Raji (cell line): ENCODE data around the gene COX20.

Experiments used
- POLR2A ChIP-seq: IDR thresholded peaks from 2 replicates; pipeline ENCODE4 v1.6.1; 2011; ENCODE audit warnings: low read depth, low read length, control low read depth; ENCODE audit not compliant: insufficient read depth

COX20 gene

DNA sequence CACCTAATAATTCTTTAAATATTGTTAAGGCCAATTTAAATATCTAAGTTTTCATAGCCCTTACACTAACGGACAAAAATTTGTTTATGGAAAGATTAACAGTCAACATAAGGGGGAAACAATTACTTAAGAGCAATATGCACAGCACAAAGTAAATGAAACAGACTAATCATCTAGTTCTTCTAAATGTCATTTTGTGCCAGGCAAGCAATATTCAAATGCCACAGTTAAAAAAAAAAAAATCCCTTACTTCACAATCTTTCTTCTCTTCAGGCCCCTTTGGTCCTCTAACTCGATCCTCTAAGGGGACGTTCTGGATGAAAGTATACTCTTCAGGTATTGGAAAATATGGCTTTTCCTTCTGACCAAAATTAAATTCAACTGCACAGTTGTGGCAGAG, 22.3 kb downstream of the COX20 start:
- no peak for TF ChIP-seq POLR2A

DNA sequence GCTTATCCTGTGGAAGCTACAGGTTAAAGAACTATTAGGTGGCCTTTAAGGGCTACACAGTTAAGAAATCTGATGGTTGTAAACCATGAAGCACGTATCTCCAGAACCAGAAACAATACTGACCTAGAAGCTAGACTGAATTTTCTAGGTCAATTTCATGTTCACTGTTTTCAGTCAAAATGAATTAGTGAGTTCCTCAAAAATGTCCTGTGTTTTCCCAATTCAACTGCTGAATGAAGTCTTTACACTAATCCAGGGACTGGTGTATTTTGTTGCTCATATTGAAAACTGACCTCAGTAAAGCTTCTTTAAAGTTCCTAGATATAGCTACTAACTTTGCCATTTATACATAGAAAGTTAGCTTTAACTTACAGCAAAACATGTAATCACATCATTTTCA, 22.9 kb downstream of the COX20 start:
- no peak for TF ChIP-seq POLR2A

DNA sequence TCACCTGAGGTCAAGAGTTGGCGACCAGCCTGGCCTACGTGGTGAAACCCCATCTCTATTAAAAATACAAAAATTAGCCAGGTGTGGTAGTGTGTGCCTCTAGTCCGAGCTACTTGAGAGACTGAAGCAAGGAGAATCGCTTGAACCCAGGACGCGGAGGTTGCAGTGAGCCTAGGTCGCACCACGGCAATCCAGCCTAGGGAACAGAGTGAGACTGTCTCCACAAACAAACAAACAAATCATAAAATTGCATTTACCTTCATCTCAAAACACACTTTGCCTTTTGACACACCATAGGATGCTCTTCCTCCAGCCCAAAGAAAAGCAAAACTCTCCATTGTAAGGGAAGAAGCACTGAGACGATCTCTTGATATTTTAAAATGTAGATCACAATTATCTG, 24.6 kb downstream of the COX20 start:
- TF ChIP-seq POLR2A, result no peak

DNA sequence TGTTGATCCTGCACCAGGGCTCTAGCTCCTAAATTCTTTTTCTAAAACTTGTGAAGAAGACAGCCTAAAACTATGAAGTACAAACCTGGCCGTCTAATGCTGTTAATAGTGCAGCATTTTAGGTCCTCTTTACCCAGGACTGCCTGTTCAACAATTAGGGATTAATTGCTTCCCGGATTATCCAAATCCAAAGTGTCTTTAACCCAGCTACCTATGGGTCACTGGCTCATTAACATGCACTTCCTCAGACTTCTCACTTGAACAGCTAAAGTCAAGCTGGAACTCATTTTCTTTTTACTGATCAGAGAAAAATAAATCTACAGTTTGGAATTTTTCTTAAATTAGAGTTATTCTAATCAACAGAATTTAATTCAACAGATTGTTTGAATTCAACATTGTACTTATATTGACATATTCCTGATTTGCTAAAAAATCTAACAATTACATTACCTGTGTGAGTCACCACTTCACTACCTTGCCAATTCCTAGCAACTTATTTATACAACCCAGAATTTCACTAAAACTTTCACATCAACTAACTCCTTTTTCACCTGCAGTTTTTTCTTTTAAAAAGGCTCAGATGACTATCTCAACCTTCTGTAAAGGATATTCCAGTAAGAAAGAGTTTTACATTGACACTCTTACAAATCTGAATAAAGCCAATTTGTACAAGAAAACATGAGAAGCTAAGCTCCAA, 25.6 kb downstream of the COX20 start:
- TF ChIP-seq POLR2A, result no peak

DNA sequence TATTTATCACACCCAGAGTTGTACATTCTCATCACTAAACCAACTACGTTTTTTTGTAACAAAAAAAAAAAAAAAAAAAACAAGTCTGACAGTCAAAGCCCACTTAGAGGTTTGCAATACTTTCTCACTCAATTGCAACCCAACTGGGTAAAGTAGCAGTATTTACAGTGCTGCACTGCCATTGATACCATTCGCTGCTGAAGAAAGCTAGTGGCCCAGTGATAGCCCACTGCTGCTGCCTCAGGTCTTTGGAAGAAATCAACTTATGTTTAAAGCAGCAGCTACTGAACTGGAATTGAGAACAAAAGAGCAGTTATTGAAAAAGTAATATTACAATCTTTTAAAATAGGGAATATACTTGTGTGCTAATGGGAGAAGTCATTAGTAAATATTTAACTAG, 26.2 kb downstream of the COX20 start:
- no peak for TF ChIP-seq POLR2A

DNA sequence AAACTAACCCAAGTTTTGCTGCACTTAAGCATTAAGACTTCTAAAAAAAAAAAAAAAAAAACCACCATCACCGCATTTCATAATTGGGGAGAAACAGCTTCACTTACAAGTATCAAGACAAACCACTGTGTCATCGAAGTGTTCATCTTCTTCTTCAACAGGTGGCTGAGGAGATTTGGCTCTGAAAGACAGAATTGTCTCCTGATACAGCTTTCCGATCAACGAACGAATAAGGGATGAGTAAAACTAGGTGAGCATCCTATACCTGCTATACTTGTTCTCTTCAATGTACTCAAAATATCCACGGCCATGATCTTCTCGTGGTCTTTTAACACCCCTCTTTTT, 26.9 kb downstream of the COX20 start:
- no peak for TF ChIP-seq POLR2A

DNA sequence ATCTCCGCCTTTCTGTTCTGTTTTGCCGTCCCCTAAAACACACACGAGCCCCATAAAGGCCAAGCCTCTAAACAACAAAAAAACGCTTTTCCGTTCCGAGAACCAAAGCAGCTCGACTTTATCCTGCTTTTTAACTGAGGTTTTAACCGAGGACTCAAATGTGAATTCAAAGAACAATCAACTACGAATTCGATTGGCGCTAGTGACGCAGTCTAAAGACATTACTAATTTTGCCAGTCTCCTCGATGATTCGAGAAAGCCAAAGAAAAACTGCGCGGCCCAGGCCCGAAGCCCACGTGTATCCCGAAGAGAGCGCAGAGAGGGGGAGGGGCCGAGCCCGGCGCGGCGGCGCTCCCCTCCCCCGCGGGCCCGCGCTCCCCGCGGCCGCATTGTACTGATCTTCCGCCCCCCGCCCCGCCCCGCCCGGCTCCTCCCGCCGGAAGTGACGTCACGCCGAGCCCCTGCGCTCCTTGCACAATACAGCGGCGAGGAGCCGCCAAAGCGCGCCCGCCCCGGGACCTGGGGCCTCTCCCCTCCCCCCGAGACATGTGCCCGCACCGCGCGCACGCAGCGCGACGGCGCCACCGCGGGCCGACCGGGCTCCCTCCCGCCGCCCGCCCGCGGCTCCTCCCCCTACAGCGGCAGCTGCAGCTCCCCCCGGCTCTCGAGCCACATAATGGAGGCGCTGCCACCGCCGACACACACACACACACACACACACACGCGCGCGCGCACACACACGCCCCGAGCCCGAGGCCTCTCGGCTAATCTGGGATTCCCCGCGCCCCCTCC, 27.4 kb downstream of the COX20 start:
- TF ChIP-seq POLR2A, result peak; percentile 53

DNA sequence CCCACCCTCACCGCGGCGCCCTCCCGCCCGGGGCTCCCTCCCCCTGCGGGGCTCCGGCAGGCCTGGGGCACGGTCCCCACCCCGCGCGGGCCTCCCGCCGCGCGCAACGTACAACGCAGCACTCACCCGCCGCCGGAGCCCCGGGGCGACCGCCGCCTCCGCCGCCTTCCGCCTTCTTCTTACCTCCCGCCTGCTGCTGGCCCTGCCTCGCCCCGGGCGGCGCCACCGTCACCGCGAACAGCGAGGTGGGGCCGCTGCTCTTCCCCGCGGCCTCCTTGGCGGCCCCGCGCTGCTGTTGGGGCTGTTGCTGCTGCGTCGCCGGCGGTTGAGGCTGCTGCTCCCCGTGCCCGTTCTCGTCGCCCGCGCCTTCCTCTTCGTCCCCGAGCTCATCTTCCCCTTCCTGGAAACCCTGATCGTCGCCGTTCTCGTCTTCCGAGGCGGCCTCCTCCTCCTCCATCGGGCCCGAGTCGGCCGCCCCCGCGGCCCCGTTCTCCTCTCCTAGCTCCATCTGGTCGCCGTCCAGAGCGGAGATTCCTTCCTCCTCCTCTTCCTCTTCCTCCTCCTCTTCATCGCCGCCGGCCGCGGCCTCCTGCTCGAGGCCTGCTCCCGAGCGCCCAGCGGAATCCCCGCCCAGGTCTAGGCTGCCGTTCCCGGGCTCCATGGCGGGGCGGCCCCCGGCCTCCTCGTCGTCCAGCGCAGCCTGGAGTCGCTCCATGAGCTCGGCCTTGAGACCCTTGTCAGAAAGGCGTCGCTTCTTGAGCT, 28.2 kb downstream of the COX20 start:
- 0 out of 2 replicates have a peak, but pooled peaks have one; percentile 27 for TF ChIP-seq POLR2A

DNA sequence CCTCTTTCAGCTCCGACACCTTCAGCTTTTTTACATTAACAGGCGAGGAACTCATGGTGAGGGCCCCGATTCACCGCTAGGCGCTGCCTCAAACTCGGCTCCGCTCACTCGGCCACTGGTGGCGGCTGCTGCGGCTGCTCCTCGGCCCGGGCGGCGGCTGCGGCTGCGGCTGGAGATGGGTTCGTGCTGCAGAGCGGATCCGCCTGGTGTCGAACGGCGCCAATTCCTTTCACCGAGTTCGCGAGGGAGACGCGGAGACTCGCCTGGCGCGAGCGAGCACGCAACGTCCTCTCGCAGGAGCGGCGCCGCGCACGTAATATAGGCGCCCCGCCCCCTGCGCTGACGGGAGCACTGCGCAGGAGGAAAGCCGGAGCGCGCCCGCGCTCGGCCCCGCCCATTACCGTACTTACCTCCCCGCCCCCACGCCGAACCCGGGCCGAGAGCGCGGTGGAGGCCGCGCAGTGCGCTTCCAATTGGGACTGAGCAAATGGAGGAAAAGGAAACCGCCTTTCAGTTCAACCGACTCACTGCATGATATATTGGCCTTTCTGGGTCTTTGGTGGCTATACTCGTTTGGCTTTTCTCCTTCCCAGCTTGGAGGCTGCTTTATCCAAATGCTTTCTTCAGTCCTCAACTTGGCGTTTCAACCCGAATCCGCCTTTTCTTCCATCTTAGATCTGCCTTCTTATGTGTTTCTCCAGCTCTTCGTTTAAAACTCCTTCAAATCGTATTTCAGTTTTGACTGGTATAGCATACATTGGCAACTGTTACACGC, 29.0 kb downstream of the COX20 start, which contains the start of gene HNRNPU:
Gene HNRNPU (minus strand): TSS at position 291 of the 775 bp plus-strand sequence. CDS start 236 bp downstream, at position 55.
- peak; percentile 96 for TF ChIP-seq POLR2A

DNA sequence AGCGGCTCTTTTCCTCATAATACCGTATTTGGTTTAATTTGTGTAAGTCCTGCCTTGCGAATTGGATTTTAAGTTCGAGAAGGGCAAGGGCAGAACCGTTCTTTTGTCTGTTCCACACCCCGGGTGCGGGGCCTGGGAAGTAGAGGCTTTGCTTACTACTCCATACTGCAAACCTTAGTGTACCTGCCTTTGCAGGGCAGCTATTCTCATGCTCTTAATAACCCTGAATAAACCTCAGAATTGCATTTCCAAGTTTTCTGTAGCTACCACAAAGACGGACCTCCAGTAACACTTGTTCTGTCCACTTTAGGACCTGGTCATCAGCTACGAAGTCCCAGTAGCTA, 29.5 kb downstream of the COX20 start:
- no peak for TF ChIP-seq POLR2A

DNA sequence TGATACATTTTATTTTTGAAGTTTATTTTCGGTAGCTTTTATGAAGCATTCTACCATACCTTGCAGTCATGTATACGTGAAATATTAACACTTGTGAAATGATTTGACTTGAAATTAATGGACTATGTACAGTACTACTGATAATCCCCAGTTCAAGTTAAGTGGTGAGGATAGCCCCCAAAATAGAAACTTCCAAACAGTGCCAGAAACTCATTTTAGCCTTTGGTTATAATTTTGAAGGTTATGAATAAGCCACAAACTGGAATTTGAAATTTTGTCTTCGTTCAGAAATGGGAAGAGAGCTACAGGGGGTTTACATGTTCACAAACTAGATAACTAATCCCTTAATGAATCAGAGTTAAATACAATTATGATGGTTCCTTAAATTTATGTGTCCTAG, 30.4 kb downstream of the COX20 start:
- no peak for TF ChIP-seq POLR2A

DNA sequence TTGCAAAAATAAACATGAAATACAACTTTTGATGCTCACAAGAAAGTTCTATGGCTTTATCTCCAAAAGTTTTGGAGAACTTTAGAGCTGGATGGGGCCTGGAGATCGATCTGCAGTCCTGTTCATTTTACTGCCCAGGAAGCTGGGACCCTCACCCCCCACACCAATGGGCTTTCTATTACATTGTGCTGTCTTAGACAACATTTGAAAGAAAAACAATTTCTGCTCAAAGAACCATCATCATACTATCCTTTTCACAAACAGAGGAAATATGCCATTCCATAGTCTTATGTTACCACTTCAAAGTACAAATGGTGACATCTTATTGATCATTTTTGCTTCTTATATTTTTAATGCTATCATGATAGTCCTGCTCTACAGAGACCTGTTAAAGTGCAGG, 30.9 kb downstream of the COX20 start:
- no peak for TF ChIP-seq POLR2A

DNA sequence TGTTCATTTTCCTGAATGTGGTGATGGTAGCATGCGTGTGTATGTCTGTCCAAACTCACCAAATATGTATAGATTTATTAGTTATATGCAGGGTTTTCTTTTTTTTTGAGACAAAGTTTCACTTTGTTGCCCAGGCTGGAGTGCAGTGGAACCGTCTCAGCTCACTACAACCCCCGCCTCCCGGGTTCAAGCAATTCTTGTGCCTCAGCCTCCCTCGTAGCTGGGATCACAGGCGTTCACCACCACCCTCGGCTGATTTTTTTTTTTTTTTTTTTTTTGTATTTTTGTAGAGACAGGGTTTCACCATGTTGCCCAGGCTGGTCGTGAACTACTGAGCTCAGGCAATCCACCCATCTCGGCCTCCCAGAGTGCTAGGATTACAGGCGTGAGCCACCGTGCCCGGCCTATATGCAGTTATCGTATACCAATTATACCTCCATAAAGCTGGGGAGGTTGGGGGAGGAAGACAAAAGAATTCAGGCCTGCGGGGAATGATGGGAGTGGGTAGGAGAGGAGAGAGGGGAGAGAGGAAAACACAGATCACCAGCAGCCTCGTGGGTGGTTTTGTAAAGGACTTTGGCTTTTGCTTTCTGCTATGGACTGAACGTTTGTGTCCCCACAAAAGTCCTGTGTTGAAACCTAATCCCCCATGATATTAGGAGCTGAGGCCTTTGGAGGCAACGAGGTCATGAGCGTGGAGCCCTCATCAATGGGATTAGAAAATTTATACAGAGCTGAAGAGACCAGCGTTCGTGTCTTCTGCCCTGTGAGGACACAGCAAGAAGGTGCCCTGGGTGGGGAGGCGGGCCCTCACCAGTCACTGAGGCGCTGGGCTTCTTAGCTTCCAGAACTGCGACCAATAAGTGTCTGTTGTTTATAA, 33.3 kb downstream of the COX20 start:
- TF ChIP-seq POLR2A, result no peak

DNA sequence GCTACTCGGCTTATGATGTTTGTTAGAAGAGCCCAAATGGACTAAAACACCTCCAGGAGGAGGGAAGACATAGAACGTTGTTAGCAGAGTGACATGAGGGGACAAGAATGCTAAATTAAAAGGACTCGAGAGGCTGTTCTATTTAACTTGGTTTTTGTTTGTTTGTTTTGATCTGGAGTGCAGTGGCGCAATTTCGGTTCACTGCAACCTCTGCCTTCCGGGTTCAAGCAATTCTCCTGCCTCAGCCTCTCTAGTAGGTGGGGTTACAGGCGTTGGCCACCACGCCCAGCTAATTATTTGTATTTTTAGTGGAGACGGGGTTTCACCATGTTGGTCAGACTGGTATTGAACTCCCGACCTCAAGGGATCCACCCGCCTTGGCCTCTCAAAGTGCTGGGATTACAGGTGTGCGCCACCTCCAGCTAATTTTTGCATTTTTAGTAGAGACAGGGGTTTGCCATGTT, 33.9 kb downstream of the COX20 start:
- no peak for TF ChIP-seq POLR2A
